HG03342 (cell line): ENCODE data around the gene FMR1.

Experiments used
- ATAC-seq: cut with Tn5 transposase; IDR thresholded peaks from one replicate; pipeline ENCODE4 v1.9.1; 2021; ENCODE audit warnings: mild to moderate bottlenecking, moderate library complexity; ENCODE audit not compliant: unreplicated experiment

Gene FMR1

GRCh38 chrX:147914591-147914990 lies 2.9 kb downstream of the FMR1 start:
- ATAC-seq = no peak

- ATAC-seq = no peak
These were observed 4.8 kb downstream of the FMR1 start for GRCh38 chrX:147916375-147916968.

GRCh38 chrX:147917700-147918695 lies 6.3 kb downstream of the FMR1 start:
- ATAC-seq = peak; percentile 84

GRCh38 chrX:147920161-147920666 lies 8.5 kb downstream of the FMR1 start:
- ATAC-seq = no peak

- no peak for ATAC-seq
These were observed 11.9 kb downstream of the FMR1 start for GRCh38 chrX:147923605-147924004.

- ATAC-seq = no peak
These were observed 15.5 kb downstream of the FMR1 start for GRCh38 chrX:147927256-147927655.

- ATAC-seq = no peak
These were observed 22.1 kb downstream of the FMR1 start for GRCh38 chrX:147933815-147934214.

- no peak for ATAC-seq
These were observed 23.5 kb downstream of the FMR1 start for GRCh38 chrX:147935156-147935758.

GRCh38 chrX:147945286-147945685 lies 33.6 kb downstream of the FMR1 start:
- no peak for ATAC-seq

GRCh38 chrX:147948531-147948930 lies 36.8 kb downstream of the FMR1 start:
- no peak for ATAC-seq

GRCh38 chrX:147950352-147950751 lies 38.6 kb downstream of the FMR1 start:
- ATAC-seq = no peak

- no peak for ATAC-seq
These were observed 42.3 kb downstream of the FMR1 start for GRCh38 chrX:147953976-147954375.

GRCh38 chrX:147957291-147957690 lies 45.6 kb downstream of the FMR1 start:
- no peak for ATAC-seq

- ATAC-seq = no peak
These were observed 46.6 kb downstream of the FMR1 start for GRCh38 chrX:147958291-147958690.

- no peak for ATAC-seq
These were observed 49.0 kb downstream of the FMR1 start for GRCh38 chrX:147960722-147961121.

GRCh38 chrX:147962476-147962875 lies 50.8 kb downstream of the FMR1 start:
- ATAC-seq = no peak

GRCh38 chrX:147978931-147979330 lies 67.2 kb downstream of the FMR1 start:
- ATAC-seq = no peak

GRCh38 chrX:147981038-147981752 lies 69.5 kb downstream of the FMR1 start, which contains the start of gene FMR1NB:
Gene FMR1NB, plus strand, starts transcription at chrX:147981337. Its CDS starts 66 bp downstream, at chrX:147981403.
- ATAC-seq = no peak
